ENCODE measurements around the gene HNRNPM.

The HNRNPM gene

GRCh38 chr19:8445488-8446001 is 770 bp downstream of the HNRNPM start:
- peak in 1 of 2 experiments; percentile 41 for DNase-seq (ENCODE audit: low read depth in 1 of 2, low spot score in 1 of 2)
- peak overlapping the region; percentile 89 for H3K4me3 ChIP-seq (replicated peaks; ENCODE audit: insufficient read depth, low read length)

GRCh38 chr19:8446061-8446709 is 1.4 kb downstream of the HNRNPM start:
- TF ChIP-seq SPI1 (IDR thresholded peaks at IDR 0.05; ENCODE audit: borderline replicate concordance, low read depth) (no peak), POLR2AphosphoS5 (IDR thresholded peaks at IDR 0.05; ENCODE audit: low read depth) (no peak), CTCF (IDR thresholded peaks at IDR 0.05; ENCODE audit: insufficient read depth, low read length) (no peak), GABPA (IDR thresholded peaks at IDR 0.05; ENCODE audit: low read depth) (no peak)
- TF ChIP-seq, protein P1, sequence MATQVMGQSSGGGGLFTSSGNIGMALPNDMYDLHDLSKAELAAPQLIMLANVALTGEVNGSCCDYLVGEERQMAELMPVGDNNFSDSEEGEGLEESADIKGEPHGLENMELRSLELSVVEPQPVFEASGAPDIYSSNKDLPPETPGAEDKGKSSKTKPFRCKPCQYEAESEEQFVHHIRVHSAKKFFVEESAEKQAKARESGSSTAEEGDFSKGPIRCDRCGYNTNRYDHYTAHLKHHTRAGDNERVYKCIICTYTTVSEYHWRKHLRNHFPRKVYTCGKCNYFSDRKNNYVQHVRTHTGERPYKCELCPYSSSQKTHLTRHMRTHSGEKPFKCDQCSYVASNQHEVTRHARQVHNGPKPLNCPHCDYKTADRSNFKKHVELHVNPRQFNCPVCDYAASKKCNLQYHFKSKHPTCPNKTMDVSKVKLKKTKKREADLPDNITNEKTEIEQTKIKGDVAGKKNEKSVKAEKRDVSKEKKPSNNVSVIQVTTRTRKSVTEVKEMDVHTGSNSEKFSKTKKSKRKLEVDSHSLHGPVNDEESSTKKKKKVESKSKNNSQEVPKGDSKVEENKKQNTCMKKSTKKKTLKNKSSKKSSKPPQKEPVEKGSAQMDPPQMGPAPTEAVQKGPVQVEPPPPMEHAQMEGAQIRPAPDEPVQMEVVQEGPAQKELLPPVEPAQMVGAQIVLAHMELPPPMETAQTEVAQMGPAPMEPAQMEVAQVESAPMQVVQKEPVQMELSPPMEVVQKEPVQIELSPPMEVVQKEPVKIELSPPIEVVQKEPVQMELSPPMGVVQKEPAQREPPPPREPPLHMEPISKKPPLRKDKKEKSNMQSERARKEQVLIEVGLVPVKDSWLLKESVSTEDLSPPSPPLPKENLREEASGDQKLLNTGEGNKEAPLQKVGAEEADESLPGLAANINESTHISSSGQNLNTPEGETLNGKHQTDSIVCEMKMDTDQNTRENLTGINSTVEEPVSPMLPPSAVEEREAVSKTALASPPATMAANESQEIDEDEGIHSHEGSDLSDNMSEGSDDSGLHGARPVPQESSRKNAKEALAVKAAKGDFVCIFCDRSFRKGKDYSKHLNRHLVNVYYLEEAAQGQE (IDR thresholded peaks at IDR 0.05; ENCODE audit: insufficient replicate concordance, low read depth) = no peak
- no peaks in the 10 kb centered on the region for H3K27me3 ChIP-seq (ENCODE audit: insufficient read depth, poor library complexity, severe bottlenecking)

More at GRCh38 chr19:8445488-8446001, 770 bp downstream of the HNRNPM start:
- TF ChIP-seq CTCF (IDR thresholded peaks at IDR 0.05; ENCODE audit: insufficient read depth, low read length) (no peak), POLR2AphosphoS5 (IDR thresholded peaks at IDR 0.05; ENCODE audit: low read depth) (no peak; the same call in 1 of the 2 replicates), GABPA (IDR thresholded peaks at IDR 0.05; ENCODE audit: low read depth) (no peak), SPI1 (IDR thresholded peaks at IDR 0.05; ENCODE audit: borderline replicate concordance, low read depth) (no peak)
- TF ChIP-seq, protein P1 (IDR thresholded peaks at IDR 0.05; ENCODE audit: insufficient replicate concordance, low read depth) = no peak
- Histone ChIP-seq H3K27me3 (ENCODE audit: insufficient read depth, poor library complexity, severe bottlenecking) (no peaks in the 10 kb centered on the region), H3K27ac (replicated peaks) (peak overlapping the region; percentile 95)

GRCh38 chr19:8449830-8450229 is 5.1 kb downstream of the HNRNPM start:
- Histone ChIP-seq H3K27ac (replicated peaks) (no peak overlapping the region), H3K4me3 (replicated peaks; ENCODE audit: insufficient read depth, low read length) (no peak overlapping the region)

More at GRCh38 chr19:8446061-8446709, 1.4 kb downstream of the HNRNPM start:
- H3K4me3 ChIP-seq (replicated peaks; ENCODE audit: insufficient read depth, low read length) = peak overlapping the region; percentile 89
- peak overlapping the region; percentile 95 for H3K27ac ChIP-seq (replicated peaks)
- DNase-seq (ENCODE audit: low read depth in 1 of 2, low spot score in 1 of 2) = no peak

More at GRCh38 chr19:8449830-8450229, 5.1 kb downstream of the HNRNPM start:
- no peaks in the 10 kb centered on the region for H3K27me3 ChIP-seq (ENCODE audit: insufficient read depth, poor library complexity, severe bottlenecking)
- DNase-seq (ENCODE audit: low read depth in 1 of 2, low spot score in 1 of 2) = no peak
- no peak for TF ChIP-seq CTCF (IDR thresholded peaks at IDR 0.05; ENCODE audit: insufficient read depth, low read length)
- TF ChIP-seq SPI1 (IDR thresholded peaks at IDR 0.05; ENCODE audit: borderline replicate concordance, low read depth) = no peak
- TF ChIP-seq GABPA (IDR thresholded peaks at IDR 0.05; ENCODE audit: low read depth) = no peak
- TF ChIP-seq, protein P1 (IDR thresholded peaks at IDR 0.05; ENCODE audit: insufficient replicate concordance, low read depth) = no peak
- no peak for TF ChIP-seq POLR2AphosphoS5 (IDR thresholded peaks at IDR 0.05; ENCODE audit: low read depth)

Measured in HL-60 (cell line).